Loucy (cell line): ENCODE measurements around the gene LDLRAD4.

Experiments
- H2AFZ ChIP-seq: fragments of 200-600 bp; sonication (generic); 2 replicates; pipeline ENCODE4 v1.6.0; 2016; ENCODE audit warnings: antibody characterized with exemption, mild to moderate bottlenecking, low read length, moderate library complexity
- H3F3A ChIP-seq: fragments of 200-600 bp; 2 replicates; pipeline ENCODE4 v1.6.0; 2016; ENCODE audit warnings: antibody characterized with exemption, low read depth, mild to moderate bottlenecking
- H3K27me3 ChIP-seq: fragments of 200-600 bp; sonication (generic); 2 replicates; pipeline ENCODE4 v1.6.1; 2014; ENCODE audit warnings: low read length, mild to moderate bottlenecking; ENCODE audit not compliant: insufficient read depth, poor library complexity, severe bottlenecking
- H3K36me3 ChIP-seq: fragments of 200-600 bp; sonication (generic); 2 replicates; pipeline ENCODE4 v1.6.1; 2016; ENCODE audit warnings: low read length; ENCODE audit not compliant: insufficient read depth
- H3K4me1 ChIP-seq: fragments of 200-600 bp; sonication (generic); 2 replicates; pipeline ENCODE4 v1.5.1; 2014; ENCODE audit warnings: low read length, mild to moderate bottlenecking; ENCODE audit not compliant: insufficient read depth, poor library complexity, severe bottlenecking
- H3K4me2 ChIP-seq: fragments of 200-600 bp; sonication (generic); 2 replicates; pipeline ENCODE4 v1.6.0; 2014; ENCODE audit warnings: antibody characterized with exemption, low read length, low read depth, mild to moderate bottlenecking; ENCODE audit not compliant: poor library complexity, severe bottlenecking
- H3K4me3 ChIP-seq: fragments of 200-600 bp; sonication (generic); 2 replicates; pipeline ENCODE4 v1.5.1; 2014; ENCODE audit warnings: low read length, mild to moderate bottlenecking, mixed read lengths; ENCODE audit not compliant: poor library complexity, severe bottlenecking
- H3K79me2 ChIP-seq: fragments of 200-600 bp; sonication (generic); 2 replicates; pipeline ENCODE4 v1.6.1; 2014; ENCODE audit warnings: low read length; ENCODE audit not compliant: insufficient read depth
- H3K9ac ChIP-seq: fragments of 200-600 bp; sonication (generic); 2 replicates; pipeline ENCODE4 v1.6.0; 2014; ENCODE audit warnings: mild to moderate bottlenecking, low read depth, low read length, moderate library complexity; ENCODE audit not compliant: poor library complexity, severe bottlenecking
- H3K9me2 ChIP-seq: fragments of 200-600 bp; sonication (generic); replicated peaks from 2 replicates; pipeline ENCODE4 v1.6.1; 2016; ENCODE audit warnings: low read depth, low read length, mixed read lengths
- H3K9me3 ChIP-seq: fragments of 200-600 bp; sonication (generic); 2 replicates; pipeline ENCODE4 v1.6.1; 2014; ENCODE audit warnings: mild to moderate bottlenecking, antibody characterized with exemption, low read length, low read depth; ENCODE audit not compliant: insufficient read depth
- H4K20me1 ChIP-seq: fragments of 200-600 bp; sonication (generic); 2 replicates; pipeline ENCODE4 v1.6.0; 2014; ENCODE audit warnings: antibody characterized with exemption, low read length, mild to moderate bottlenecking; ENCODE audit not compliant: insufficient read depth, poor library complexity, severe bottlenecking
- CTCF ChIP-seq: fragments of 200-600 bp; sonication (generic); conservative IDR thresholded peaks from 2 replicates; pipeline ENCODE4 v1.5.1; 2014; ENCODE audit warnings: mild to moderate bottlenecking, antibody characterized with exemption, low read length
- EZH2phosphoT487 ChIP-seq: fragments of 200-600 bp; IDR thresholded peaks from 2 replicates; pipeline ENCODE4 v1.6.1; 2018; ENCODE audit warnings: antibody characterized with exemption, mild to moderate bottlenecking, moderate library complexity, borderline replicate concordance

Gene LDLRAD4

GRCh38 chr18:13368080-13368813 is 149.7 kb downstream of the LDLRAD4 start:
- no peak for TF ChIP-seq CTCF
- no peak for TF ChIP-seq EZH2phosphoT487
- H3K9me2 ChIP-seq, result no peaks in the 10 kb centered on the region
- no peak overlapping the region for H3K4me2 ChIP-seq
- no peak overlapping the region for H2AFZ ChIP-seq
- H3K27me3 ChIP-seq, result no peaks in the 10 kb centered on the region
- H3K9ac ChIP-seq, result no peak overlapping the region
- peaks cover 3% of the 10 kb centered on the region for H3K4me1 ChIP-seq
- H3F3A ChIP-seq, result no peaks in the 10 kb centered on the region
- H3K79me2 ChIP-seq, result peaks cover 12% of the 10 kb centered on the region; the same call in 1 of the 2 replicates
- no peak overlapping the region for H3K4me3 ChIP-seq
- no peaks in the 10 kb centered on the region for H3K9me3 ChIP-seq
- no peaks in the 10 kb centered on the region for H3K36me3 ChIP-seq
- no peaks in the 10 kb centered on the region for H4K20me1 ChIP-seq

- H3K9me2 ChIP-seq, result no peaks in the 10 kb centered on the region
- H4K20me1 ChIP-seq, result no peaks in the 10 kb centered on the region
- no peak for TF ChIP-seq EZH2phosphoT487
- TF ChIP-seq CTCF, result no peak
- no peaks in the 10 kb centered on the region for H3K36me3 ChIP-seq
- H3K4me3 ChIP-seq, result no peak overlapping the region
- no peak overlapping the region for H2AFZ ChIP-seq
- no peak overlapping the region for H3K9ac ChIP-seq
- no peaks in the 10 kb centered on the region for H3K27me3 ChIP-seq
- no peaks in the 10 kb centered on the region for H3F3A ChIP-seq
- H3K79me2 ChIP-seq, result peaks cover 12% of the 10 kb centered on the region; the same call in 1 of the 2 replicates
- H3K4me2 ChIP-seq, result no peak overlapping the region
- no peaks in the 10 kb centered on the region for H3K9me3 ChIP-seq
- H3K4me1 ChIP-seq, result peaks cover 3% of the 10 kb centered on the region
These were observed 150.8 kb downstream of the LDLRAD4 start for GRCh38 chr18:13369353-13369752.

- no peak overlapping the region for H3K4me3 ChIP-seq
- H3K9me3 ChIP-seq, result no peaks in the 10 kb centered on the region
- H3K9me2 ChIP-seq, result no peaks in the 10 kb centered on the region
- TF ChIP-seq CTCF (no peak), EZH2phosphoT487 (no peak)
- no peaks in the 10 kb centered on the region for H3K36me3 ChIP-seq
- no peak overlapping the region for H3K9ac ChIP-seq
- no peaks in the 10 kb centered on the region for H3F3A ChIP-seq
- no peaks in the 10 kb centered on the region for H3K27me3 ChIP-seq
- no peaks in the 10 kb centered on the region for H4K20me1 ChIP-seq
- H3K79me2 ChIP-seq, result peaks cover 12% of the 10 kb centered on the region; the same call in 1 of the 2 replicates
- H3K4me1 ChIP-seq, result peaks cover 3% of the 10 kb centered on the region
- no peak overlapping the region for H2AFZ ChIP-seq
- H3K4me2 ChIP-seq, result no peak overlapping the region
These were observed 151.4 kb downstream of the LDLRAD4 start for GRCh38 chr18:13369756-13370510.
